HL-60 (cell line): Measurements from ENCODE around the gene VASN.

Experiments used
- DNase-seq, 2 experiments: peaks; one replicate each; pipeline ENCODE4 v3.0.0-alpha.2; 2010 to 2020; ENCODE audit warnings: low read depth in 1 of 2, low spot score in 1 of 2
- H3K27ac ChIP-seq: fragments of 250-450 bp; sonication (Bioruptor Pico); replicated peaks from 2 replicates; pipeline ENCODE4 v1.5.1; 2020; ENCODE audit warnings: mild to moderate bottlenecking, moderate library complexity
- H3K27me3 ChIP-seq: fragments of 250-450 bp; sonication (Bioruptor Pico); 2 replicates; pipeline ENCODE4 v1.5.1; 2021; ENCODE audit warnings: mild to moderate bottlenecking, moderate library complexity; ENCODE audit not compliant: insufficient read depth, poor library complexity, severe bottlenecking
- H3K4me3 ChIP-seq: replicated peaks from 2 replicates; pipeline ENCODE4 v1.5.1; 2011; ENCODE audit warnings: mild to moderate bottlenecking, control low read depth, low read length; ENCODE audit not compliant: insufficient read depth
- GABPA ChIP-seq: IDR thresholded peaks from 2 replicates; pipeline ENCODE4 v1.6.1; 2012; ENCODE audit warnings: low read depth
- POLR2AphosphoS5 ChIP-seq: IDR thresholded peaks from 2 replicates; pipeline ENCODE4 v1.6.1; 2012; ENCODE audit warnings: low read depth
- SPI1 ChIP-seq: IDR thresholded peaks from 2 replicates; pipeline ENCODE4 v1.6.1; 2012; ENCODE audit warnings: low read depth, mild to moderate bottlenecking, borderline replicate concordance
- TF ChIP-seq, protein P1 (sequence below): IDR thresholded peaks from 2 replicates; pipeline ENCODE4 v1.6.1; 2012; ENCODE audit warnings: low read depth; ENCODE audit not compliant: insufficient replicate concordance
- TF ChIP-seq, protein P2 (sequence below): IDR thresholded peaks from one replicate; pipeline ENCODE4 v1.5.1; 2011; ENCODE audit warnings: low read length, control low read depth, inconsistent platforms; ENCODE audit not compliant: insufficient read depth

Gene VASN

DNA sequence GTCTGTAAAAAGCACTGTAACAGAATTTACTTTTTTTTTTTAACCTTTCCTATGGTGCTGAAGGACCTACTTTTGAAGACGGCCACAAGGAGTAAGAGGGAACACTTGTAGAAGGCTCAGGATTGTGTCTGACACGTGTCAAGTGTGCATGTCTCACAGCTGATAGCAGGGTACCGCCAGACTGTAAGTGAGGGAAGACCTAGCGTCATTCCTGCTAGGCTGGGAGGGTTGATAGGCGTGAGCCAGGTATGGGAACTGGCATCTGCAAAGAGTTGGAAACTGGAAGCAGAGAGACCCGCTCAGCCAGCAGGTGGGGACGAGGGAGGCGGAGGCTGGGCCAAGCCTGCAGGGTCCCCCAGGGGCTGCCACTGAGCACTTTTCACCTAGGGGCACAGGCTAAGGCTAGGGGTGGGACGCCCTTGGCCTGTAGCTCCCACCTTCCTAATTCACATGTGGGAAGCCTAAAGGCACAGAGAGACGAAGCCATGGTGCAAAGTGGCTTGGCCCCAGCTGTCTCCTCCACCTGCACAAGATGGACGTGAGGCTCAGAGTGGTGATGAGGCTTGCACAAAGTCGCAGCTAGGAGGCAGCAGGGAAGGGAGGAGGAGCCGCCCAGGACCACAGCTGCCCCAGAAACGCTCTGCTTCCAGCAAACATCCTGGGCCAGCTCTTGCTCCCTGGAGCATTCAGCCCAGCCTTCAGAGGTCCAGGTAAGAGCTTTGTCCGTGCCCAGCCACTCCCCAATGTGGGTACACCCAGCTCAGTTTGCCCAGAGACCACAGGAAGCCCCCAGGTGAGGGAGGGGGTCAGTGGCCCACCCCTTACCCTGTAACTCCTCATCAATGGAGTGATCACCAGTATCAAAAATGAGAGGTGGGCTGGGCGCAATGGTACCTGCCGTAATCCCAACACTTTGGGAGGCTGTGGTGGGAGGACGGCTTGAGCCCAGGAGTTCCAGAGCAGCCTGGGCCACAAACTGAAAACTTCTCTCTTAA lies 18.9 kb downstream of the VASN start:
- no peaks in the 10 kb centered on the region for H3K27me3 ChIP-seq
- TF ChIP-seq, protein P1, sequence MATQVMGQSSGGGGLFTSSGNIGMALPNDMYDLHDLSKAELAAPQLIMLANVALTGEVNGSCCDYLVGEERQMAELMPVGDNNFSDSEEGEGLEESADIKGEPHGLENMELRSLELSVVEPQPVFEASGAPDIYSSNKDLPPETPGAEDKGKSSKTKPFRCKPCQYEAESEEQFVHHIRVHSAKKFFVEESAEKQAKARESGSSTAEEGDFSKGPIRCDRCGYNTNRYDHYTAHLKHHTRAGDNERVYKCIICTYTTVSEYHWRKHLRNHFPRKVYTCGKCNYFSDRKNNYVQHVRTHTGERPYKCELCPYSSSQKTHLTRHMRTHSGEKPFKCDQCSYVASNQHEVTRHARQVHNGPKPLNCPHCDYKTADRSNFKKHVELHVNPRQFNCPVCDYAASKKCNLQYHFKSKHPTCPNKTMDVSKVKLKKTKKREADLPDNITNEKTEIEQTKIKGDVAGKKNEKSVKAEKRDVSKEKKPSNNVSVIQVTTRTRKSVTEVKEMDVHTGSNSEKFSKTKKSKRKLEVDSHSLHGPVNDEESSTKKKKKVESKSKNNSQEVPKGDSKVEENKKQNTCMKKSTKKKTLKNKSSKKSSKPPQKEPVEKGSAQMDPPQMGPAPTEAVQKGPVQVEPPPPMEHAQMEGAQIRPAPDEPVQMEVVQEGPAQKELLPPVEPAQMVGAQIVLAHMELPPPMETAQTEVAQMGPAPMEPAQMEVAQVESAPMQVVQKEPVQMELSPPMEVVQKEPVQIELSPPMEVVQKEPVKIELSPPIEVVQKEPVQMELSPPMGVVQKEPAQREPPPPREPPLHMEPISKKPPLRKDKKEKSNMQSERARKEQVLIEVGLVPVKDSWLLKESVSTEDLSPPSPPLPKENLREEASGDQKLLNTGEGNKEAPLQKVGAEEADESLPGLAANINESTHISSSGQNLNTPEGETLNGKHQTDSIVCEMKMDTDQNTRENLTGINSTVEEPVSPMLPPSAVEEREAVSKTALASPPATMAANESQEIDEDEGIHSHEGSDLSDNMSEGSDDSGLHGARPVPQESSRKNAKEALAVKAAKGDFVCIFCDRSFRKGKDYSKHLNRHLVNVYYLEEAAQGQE, result no peak
- TF ChIP-seq, protein P2, sequence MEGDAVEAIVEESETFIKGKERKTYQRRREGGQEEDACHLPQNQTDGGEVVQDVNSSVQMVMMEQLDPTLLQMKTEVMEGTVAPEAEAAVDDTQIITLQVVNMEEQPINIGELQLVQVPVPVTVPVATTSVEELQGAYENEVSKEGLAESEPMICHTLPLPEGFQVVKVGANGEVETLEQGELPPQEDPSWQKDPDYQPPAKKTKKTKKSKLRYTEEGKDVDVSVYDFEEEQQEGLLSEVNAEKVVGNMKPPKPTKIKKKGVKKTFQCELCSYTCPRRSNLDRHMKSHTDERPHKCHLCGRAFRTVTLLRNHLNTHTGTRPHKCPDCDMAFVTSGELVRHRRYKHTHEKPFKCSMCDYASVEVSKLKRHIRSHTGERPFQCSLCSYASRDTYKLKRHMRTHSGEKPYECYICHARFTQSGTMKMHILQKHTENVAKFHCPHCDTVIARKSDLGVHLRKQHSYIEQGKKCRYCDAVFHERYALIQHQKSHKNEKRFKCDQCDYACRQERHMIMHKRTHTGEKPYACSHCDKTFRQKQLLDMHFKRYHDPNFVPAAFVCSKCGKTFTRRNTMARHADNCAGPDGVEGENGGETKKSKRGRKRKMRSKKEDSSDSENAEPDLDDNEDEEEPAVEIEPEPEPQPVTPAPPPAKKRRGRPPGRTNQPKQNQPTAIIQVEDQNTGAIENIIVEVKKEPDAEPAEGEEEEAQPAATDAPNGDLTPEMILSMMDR, result no peak
- TF ChIP-seq GABPA, result no peak
- no peak for TF ChIP-seq POLR2AphosphoS5
- H3K27ac ChIP-seq, result no peak overlapping the region
- H3K4me3 ChIP-seq, result no peak overlapping the region
- DNase-seq, result no peak

DNA sequence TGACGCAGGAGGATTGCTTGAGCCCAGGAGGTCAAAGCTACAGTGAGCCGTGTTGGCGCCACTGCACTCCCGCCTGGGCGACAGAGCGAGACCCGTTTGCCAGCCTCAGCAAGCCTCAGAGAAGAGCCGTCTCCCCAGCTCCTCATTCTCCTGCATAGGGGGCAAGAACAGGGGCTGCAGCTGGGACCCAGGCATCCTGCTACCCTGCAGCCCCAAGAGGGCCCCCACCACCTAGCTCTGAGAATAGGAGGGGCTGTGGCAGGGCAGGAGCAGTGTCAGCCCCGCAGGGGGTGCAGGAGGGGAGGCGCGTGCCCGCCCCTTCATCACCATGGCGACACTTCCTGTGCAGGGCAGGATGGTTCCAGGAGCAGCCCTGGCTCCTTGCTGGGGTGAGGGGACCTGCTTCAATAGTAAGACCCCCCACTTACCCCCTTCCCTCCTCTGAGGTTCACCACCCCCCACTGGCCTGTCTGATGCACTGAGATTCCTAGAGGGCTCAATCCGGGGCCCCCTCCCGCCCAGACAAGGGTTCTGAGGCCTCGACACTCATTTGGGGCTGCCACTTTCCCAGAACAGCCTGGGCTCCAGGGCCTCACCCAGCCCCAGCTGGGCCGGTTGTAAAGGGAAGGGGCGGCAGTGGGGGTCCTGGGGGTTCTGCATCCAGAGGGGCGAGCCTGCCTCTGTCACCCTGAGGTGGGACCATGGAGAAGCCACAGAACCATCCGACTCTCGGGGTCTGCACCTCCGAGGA lies 20.2 kb downstream of the VASN start:
- no peak for DNase-seq
- TF ChIP-seq, protein P2, result no peak
- no peak for TF ChIP-seq GABPA
- no peak for TF ChIP-seq SPI1
- no peak for TF ChIP-seq POLR2AphosphoS5
- TF ChIP-seq, protein P1, result no peak
- H3K27ac ChIP-seq, result no peak overlapping the region
- no peaks in the 10 kb centered on the region for H3K27me3 ChIP-seq
- no peak overlapping the region for H3K4me3 ChIP-seq

DNA sequence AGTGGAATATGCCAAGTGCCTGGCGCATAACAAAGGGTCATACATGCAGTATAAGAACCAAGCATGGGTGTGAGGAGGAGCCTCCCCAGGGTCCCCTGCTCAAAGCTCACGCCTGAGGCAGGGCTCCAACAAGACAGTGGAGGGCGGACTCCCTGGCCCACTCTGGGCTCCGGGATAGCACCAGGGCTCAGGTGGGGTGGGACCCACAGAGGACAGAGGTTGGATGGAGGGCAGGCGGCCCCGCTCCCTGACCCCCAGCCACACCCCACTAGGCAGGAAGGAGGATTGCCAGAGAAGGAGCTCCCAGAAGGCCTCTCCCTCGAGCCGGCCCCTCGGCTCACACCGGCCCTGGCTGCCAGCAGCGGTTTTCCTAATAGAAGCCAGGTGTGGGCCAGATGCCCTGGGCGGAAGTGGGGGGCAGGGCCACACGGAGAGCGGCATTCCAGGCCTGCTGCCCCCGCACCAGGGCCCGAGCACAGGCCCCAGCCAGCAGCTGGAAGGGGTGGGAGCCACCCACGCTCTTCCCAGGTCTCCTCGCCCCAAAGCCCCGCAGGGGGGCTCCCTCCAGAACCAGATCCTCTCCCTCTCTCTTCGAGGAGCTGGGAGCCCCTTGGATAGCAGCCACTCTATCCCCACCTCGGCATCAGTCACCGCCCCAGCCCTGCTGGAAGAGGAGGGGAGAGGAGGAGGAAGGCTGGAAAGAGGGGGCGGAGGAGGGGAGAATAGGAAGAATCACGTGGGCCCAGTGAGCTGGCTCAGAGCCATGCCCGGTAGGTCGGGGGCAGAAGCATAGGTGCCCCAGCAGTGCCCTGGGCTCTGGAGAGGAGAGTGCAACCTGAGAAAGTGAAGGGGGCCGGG lies 21.0 kb downstream of the VASN start:
- Histone ChIP-seq H3K4me3 (no peak overlapping the region), H3K27ac (no peak overlapping the region), H3K27me3 (no peaks in the 10 kb centered on the region)
- TF ChIP-seq GABPA (no peak), SPI1 (no peak), POLR2AphosphoS5 (no peak)
- TF ChIP-seq, protein P2, result no peak
- no peak for DNase-seq
